Fibroblast of lung (primary cell): ENCODE results near the gene CUL1.

Experiments used
- CTCF ChIP-seq, 2 donors: IDR thresholded peaks in 1 of 2; conservative IDR thresholded peaks in 1 of 2; 1 replicate in 1 of 2; 2 replicates in 1 of 2; pipeline ENCODE4 v1.5.1; 2011 to 2012; ENCODE audit warnings: low read length in 2 of 2, control low read depth in 1 of 2, inconsistent platforms in 1 of 2, low read depth in 1 of 2, mild to moderate bottlenecking in 1 of 2
- EZH2 ChIP-seq: IDR thresholded peaks from 2 replicates; pipeline ENCODE4 v1.5.1; 2012; ENCODE audit warnings: low read length, control low read depth, mild to moderate bottlenecking; ENCODE audit errors: missing control alignments

DNA sequence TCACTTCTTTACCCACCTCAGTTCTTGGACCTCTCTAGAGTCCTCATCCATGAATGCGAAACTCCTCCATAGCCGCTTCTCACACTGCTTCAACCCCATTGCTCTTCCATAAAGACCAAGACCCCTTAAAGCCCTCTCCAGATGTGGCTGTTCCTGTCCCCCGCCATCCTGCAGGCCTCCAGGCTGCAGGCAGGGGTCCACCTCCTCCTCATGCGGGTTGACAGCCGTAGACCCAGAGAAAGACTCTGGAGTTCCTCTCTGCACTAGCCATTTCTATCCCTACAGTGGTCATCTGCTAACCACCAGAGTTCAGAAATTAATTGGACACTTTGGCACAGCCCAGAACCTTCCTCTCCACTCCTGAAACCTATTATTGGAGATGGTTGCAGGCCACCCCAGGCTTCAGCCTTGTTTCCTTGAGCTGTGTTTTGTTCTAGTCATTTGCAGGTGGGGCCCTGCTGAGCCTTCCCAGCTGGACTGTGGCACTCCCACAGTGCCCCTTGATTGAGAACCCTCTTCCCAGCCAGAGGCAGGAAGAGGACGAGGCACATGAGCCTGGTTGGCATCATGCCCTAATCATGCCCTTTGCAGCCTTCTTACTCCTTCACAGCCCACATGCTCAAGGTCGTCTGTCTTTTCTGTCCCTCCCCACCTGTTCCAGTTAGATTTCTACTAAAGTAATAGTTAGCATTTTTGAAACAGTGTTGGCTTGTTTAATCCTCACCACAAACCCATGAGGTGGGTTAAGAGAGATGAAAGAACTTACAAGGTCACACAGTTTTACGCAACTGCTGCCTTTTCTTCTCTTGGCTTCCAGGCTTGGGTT is 23.9 kb downstream of the CUL1 start:
- TF ChIP-seq EZH2 = no peak
- no peak for TF ChIP-seq CTCF (conservative IDR thresholded peaks at IDR 0.05 in 1 of 2, IDR thresholded peaks at IDR 0.05 in 1 of 2; ENCODE audit: low read depth in 1 of 2, low read length in 2 of 2)
